GM12891 (cell line): ENCODE data around the gene FDPS.

Experiments used
- POLR2AphosphoS5 ChIP-seq: IDR thresholded peaks from 2 replicates; pipeline ENCODE4 v1.6.1; 2011; ENCODE audit warnings: low read depth, low read length, control low read depth
- SPI1 ChIP-seq: IDR thresholded peaks from 2 replicates; pipeline ENCODE4 v1.6.1; 2011; ENCODE audit warnings: low read depth, low read length, control low read depth

- TF ChIP-seq SPI1 (peak; percentile 53; the same call in 1 of the 2 replicates), POLR2AphosphoS5 (peak; percentile 83)
These were observed 35.1 kb upstream of the FDPS start, which contains the start of gene CLK2 for GRCh38 chr1:155273343-155274245.
